ENCODE results near the gene SCD5.

Gene SCD5

GRCh38 chr4:82708982-82709381, 89.6 kb downstream of the SCD5 start:
- H3K27ac Mint-ChIP-seq: no peak overlapping the region
- peaks cover 4% of the 10 kb centered on the region for H3K27me3 Mint-ChIP-seq
- H3K36me3 Mint-ChIP-seq (ENCODE audit: low read depth): no peaks in the 10 kb centered on the region
- H3K4me3 Mint-ChIP-seq: no peak overlapping the region
- H3K9me3 Mint-ChIP-seq: no peaks in the 10 kb centered on the region
- DNase-seq: no peak
- H3K4me1 Mint-ChIP-seq (ENCODE audit: low read depth): no peaks in the 10 kb centered on the region

DNA sequence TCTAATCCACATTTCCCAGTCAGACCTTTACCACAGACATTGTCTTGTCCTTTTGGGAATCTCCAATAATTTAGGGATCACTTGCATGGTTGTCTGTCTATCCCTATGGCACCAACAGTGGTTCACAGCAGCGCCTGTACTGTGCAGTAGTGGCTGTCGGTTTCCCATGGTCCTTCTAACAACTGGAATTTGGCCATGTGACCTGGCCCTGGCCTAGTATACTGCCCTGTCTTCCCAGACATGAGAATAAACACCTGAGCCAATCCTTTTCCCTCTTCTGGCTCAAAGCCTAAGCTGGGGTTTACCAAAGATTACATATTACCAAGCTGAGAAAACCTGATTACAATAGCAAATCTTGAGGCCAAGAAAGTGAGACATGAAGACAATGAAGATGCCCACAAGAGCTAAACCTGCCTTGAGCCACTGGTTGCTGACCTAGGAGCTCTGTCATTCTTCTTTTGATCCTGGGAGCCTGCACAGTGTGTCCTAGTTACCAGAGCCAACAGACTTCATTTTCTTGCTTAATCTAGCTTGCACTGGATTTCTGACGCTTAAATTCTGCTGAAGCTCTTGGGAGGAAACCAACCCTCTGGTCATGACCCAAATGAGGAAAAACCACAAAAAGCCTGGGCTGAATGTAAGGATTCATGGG, 92.1 kb downstream of the SCD5 start:
- H3K36me3 Mint-ChIP-seq (ENCODE audit: low read depth): no peaks in the 10 kb centered on the region
- H3K4me1 Mint-ChIP-seq (ENCODE audit: low read depth): no peaks in the 10 kb centered on the region
- no peaks in the 10 kb centered on the region for H3K27me3 Mint-ChIP-seq
- no peak for DNase-seq
- H3K27ac Mint-ChIP-seq: no peak overlapping the region
- no peak overlapping the region for H3K4me3 Mint-ChIP-seq
- H3K9me3 Mint-ChIP-seq: no peaks in the 10 kb centered on the region

DNA sequence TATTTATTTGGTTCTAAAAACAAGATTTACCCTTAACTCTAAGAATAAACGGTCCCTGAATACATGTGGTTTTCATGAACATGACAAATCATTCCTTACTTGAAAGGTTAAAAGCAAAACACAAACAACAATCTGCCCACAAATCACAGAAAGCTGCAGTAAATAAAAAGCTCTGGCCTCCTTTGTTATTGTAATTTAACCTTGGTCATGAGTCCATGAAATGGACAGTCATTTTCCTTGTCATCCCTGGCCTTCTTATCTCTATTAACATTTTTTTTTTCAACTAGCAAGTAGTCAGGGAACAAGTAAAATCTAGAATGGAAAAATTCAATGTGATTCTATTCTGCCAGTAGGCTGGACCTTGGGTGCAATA, 92.7 kb downstream of the SCD5 start:
- no peaks in the 10 kb centered on the region for H3K4me1 Mint-ChIP-seq (ENCODE audit: low read depth)
- H3K36me3 Mint-ChIP-seq (ENCODE audit: low read depth): no peaks in the 10 kb centered on the region
- H3K4me3 Mint-ChIP-seq: no peak overlapping the region
- no peaks in the 10 kb centered on the region for H3K27me3 Mint-ChIP-seq
- DNase-seq: no peak
- H3K27ac Mint-ChIP-seq: no peak overlapping the region
- H3K9me3 Mint-ChIP-seq: no peaks in the 10 kb centered on the region

GRCh38 chr4:82705169-82705927, 93.2 kb downstream of the SCD5 start:
- Mint-ChIP-seq H3K36me3 (ENCODE audit: low read depth) (no peaks in the 10 kb centered on the region), H3K27ac (no peak overlapping the region), H3K4me3 (no peak overlapping the region), H3K9me3 (no peaks in the 10 kb centered on the region), H3K27me3 (no peaks in the 10 kb centered on the region), H3K4me1 (ENCODE audit: low read depth) (no peaks in the 10 kb centered on the region)
- DNase-seq: no peak

GRCh38 chr4:82704156-82704555, 94.4 kb downstream of the SCD5 start:
- Mint-ChIP-seq H3K9me3 (no peaks in the 10 kb centered on the region), H3K27ac (no peak overlapping the region), H3K36me3 (ENCODE audit: low read depth) (no peaks in the 10 kb centered on the region), H3K4me1 (ENCODE audit: low read depth) (no peaks in the 10 kb centered on the region), H3K27me3 (no peaks in the 10 kb centered on the region), H3K4me3 (no peak overlapping the region)
- no peak for DNase-seq

DNA sequence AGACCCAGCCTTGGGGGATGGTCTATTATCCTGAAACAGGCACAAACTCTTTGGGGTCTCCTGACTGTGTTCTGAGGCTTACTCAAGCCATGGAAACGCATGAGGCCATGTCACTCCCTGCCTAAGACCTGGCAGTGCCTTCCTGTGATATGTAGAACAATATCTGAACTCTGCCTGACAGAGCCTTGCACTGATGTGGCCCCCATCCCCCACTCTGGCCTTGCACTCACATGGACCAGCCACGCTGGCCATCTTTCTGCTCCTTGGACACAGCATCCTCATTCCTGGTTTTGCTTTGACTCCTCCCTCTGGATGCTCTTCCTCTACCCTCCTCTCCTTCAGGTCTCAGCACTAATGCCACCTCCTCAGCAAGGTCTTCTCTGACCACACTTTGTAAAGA, 100.2 kb downstream of the SCD5 start:
- Mint-ChIP-seq H3K4me3 (no peak overlapping the region), H3K36me3 (ENCODE audit: low read depth) (no peaks in the 10 kb centered on the region), H3K4me1 (ENCODE audit: low read depth) (no peaks in the 10 kb centered on the region), H3K27me3 (no peaks in the 10 kb centered on the region), H3K27ac (no peak overlapping the region), H3K9me3 (no peaks in the 10 kb centered on the region)
- no peak for DNase-seq

- no peaks in the 10 kb centered on the region for H3K27me3 Mint-ChIP-seq
- H3K27ac Mint-ChIP-seq: no peak overlapping the region
- H3K4me1 Mint-ChIP-seq (ENCODE audit: low read depth): no peaks in the 10 kb centered on the region
- H3K4me3 Mint-ChIP-seq: no peak overlapping the region
- H3K36me3 Mint-ChIP-seq (ENCODE audit: low read depth): no peaks in the 10 kb centered on the region
- no peaks in the 10 kb centered on the region for H3K9me3 Mint-ChIP-seq
- no peak for DNase-seq
These were observed 101.0 kb downstream of the SCD5 start for GRCh38 chr4:82697561-82697960.

DNA sequence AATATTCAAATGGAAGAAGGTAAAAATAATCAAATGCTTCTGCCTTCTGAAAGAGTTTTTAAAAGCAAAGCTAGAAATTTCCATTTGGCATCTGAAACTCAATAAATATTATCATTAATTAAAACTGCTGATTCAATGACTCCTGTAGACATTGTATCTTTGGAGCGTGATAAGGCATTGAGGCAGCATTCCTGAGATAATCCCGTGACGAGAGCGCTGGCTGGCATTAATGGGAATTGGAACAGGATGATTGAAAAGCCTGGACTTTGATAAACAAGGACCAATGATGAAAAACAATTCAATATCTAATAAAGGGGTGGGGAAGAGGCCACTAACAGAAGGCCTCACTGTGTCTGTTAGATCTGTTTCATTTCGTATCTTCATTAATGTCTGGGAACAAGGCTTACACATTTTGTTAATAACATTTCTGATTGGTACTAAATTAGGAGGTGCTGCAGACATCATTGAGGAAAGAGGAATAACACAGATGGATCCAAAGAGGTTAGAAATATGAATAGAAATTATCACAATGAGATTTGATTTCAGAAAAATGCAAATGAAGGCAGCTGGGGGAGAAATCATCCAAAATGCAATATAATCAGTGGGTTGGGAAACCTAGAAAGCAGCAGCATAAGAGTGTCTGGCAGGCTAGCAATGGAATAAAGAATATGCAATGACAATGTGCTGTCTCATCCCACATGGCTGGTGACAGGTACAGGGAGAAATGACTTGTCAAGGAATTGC, 102.3 kb downstream of the SCD5 start:
- no peak for DNase-seq
- Mint-ChIP-seq H3K36me3 (ENCODE audit: low read depth) (no peaks in the 10 kb centered on the region), H3K9me3 (no peaks in the 10 kb centered on the region), H3K4me3 (no peak overlapping the region), H3K27ac (no peak overlapping the region), H3K27me3 (peaks cover under 1% of the 10 kb centered on the region), H3K4me1 (ENCODE audit: low read depth) (no peaks in the 10 kb centered on the region)

- no peak for DNase-seq
- no peaks in the 10 kb centered on the region for H3K9me3 Mint-ChIP-seq
- no peaks in the 10 kb centered on the region for H3K4me1 Mint-ChIP-seq (ENCODE audit: low read depth)
- no peaks in the 10 kb centered on the region for H3K36me3 Mint-ChIP-seq (ENCODE audit: low read depth)
- H3K27me3 Mint-ChIP-seq: peaks cover 3% of the 10 kb centered on the region
- H3K4me3 Mint-ChIP-seq: no peak overlapping the region
- H3K27ac Mint-ChIP-seq: no peak overlapping the region
These were observed 103.7 kb downstream of the SCD5 start for GRCh38 chr4:82694892-82695291.

DNA sequence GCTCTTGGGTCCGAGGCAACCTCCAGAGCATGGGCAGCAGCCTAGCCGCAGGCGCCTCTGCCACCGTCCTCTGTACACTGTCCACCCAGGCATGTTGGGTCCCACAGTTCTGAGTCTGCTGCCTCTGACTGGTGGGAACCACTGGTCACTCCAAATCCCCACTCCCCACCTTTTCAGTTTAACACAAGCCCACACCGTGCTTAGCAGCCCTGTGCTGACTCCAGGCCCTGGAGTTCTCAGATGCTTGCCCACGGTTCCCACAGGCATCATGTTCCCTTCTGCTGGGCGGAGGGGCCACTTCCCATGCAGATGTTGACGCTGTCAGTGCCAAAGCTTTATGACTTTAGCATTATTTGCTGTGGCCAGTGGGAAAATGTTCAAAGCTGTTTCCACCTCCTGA, 104.5 kb downstream of the SCD5 start:
- no peak overlapping the region for H3K27ac Mint-ChIP-seq
- no peaks in the 10 kb centered on the region for H3K9me3 Mint-ChIP-seq
- H3K27me3 Mint-ChIP-seq: peaks cover 3% of the 10 kb centered on the region
- DNase-seq: no peak
- no peaks in the 10 kb centered on the region for H3K36me3 Mint-ChIP-seq (ENCODE audit: low read depth)
- H3K4me3 Mint-ChIP-seq: no peak overlapping the region
- no peaks in the 10 kb centered on the region for H3K4me1 Mint-ChIP-seq (ENCODE audit: low read depth)

DNA sequence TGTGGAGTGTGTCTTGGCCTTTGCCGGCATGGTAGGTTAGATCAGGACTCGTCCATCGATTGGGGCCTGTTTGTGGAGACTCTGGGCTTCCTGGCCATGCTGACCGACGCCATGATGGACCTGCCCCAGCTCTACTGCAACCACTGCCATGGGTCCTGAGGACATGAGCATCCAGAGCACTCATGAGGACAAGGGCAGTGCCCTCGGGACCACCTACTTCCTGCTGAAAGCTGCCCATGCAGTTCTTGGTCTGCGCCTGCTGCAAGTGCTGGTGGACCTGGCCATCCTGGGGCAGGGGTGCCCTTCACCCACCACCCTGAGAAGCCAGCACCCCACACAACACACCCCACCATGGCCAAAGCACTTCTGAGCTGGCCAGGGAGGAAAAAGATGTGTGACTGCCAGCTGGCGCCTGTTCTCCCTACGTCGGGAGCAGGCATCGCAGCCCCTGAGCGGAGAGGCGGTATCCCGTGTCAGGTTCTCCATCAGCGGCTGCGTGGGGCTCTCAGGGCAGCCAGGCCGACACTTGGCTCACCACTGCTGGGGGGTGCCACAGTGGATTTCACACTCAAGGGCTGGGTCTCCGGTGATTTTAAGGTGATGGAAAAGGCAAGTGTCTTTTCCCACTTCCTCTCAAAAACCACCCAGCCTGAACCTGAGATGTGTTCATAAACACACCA, 106.4 kb downstream of the SCD5 start:
- Mint-ChIP-seq H3K9me3 (no peaks in the 10 kb centered on the region), H3K4me3 (no peak overlapping the region), H3K4me1 (ENCODE audit: low read depth) (no peaks in the 10 kb centered on the region), H3K27ac (no peak overlapping the region), H3K36me3 (ENCODE audit: low read depth) (no peaks in the 10 kb centered on the region), H3K27me3 (peaks cover 3% of the 10 kb centered on the region)
- no peak for DNase-seq

DNA sequence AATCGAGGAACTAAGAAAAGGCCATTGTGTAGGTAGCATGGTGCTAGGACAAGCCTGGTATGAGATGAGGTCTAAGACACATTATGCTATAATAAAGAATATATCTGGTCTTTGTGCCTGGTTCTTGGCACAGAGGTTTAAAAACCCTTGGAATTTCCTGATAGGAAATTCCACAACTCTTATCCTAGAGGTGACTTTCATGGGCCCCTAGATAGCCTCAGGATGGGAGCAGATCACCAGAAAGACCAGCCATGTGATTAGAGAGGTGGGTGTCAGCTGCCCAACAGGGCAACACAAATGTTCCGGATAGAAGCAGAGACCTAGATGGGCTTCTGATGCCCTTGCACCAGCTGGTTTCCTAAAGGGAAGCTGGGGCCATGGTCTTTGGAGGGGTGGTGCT, 107.2 kb downstream of the SCD5 start:
- Mint-ChIP-seq H3K4me3 (no peak overlapping the region), H3K36me3 (ENCODE audit: low read depth) (no peaks in the 10 kb centered on the region), H3K4me1 (ENCODE audit: low read depth) (no peaks in the 10 kb centered on the region), H3K9me3 (no peaks in the 10 kb centered on the region), H3K27ac (no peak overlapping the region), H3K27me3 (peaks cover 3% of the 10 kb centered on the region)
- no peak for DNase-seq

DNA sequence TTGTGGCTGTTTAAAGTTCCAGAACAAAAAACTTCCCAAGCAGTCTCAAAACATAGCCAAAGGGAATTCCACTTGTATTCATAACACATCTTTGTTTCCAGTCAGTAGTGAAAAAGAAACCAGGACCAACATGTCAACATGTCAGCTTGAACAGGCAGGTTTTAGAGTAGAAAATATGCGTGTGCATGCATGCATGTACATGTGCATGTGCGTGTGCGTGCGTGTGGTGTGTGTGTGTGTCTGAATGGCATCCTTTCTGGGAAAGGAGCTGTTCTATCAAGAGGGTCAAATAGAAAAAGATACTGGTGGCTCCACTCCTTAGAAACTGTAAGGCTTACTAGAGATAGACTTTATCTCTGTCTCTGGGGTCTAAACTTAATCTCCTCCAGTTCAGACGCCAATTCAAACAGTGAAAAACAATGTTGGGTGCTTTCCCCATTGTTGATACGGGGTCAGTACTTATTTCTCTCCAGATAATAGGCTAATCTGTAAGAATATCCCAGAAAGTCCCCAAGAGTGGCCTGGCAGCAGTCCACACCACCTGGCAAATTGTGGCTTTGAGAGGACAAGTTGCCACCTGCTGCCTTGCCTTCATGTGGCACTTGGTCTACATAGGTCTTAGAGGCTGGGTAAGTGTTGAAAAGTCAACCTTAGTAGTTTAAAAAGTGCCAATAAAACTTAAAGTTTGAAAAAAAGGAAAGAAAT, 110.4 kb downstream of the SCD5 start:
- H3K27me3 Mint-ChIP-seq: peaks cover 14% of the 10 kb centered on the region
- H3K27ac Mint-ChIP-seq: no peak overlapping the region
- no peaks in the 10 kb centered on the region for H3K36me3 Mint-ChIP-seq (ENCODE audit: low read depth)
- no peak for DNase-seq
- no peaks in the 10 kb centered on the region for H3K4me1 Mint-ChIP-seq (ENCODE audit: low read depth)
- no peaks in the 10 kb centered on the region for H3K9me3 Mint-ChIP-seq
- no peak overlapping the region for H3K4me3 Mint-ChIP-seq

GRCh38 chr4:82687531-82687930, 111.1 kb downstream of the SCD5 start:
- H3K4me1 Mint-ChIP-seq (ENCODE audit: low read depth): no peaks in the 10 kb centered on the region

More at GRCh38 chr4:82687531-82687930, 111.1 kb downstream of the SCD5 start:
- H3K9me3 Mint-ChIP-seq: no peaks in the 10 kb centered on the region
- H3K4me3 Mint-ChIP-seq: no peak overlapping the region
- peaks cover 14% of the 10 kb centered on the region for H3K27me3 Mint-ChIP-seq
- no peaks in the 10 kb centered on the region for H3K36me3 Mint-ChIP-seq (ENCODE audit: low read depth)
- no peak for DNase-seq
- no peak overlapping the region for H3K27ac Mint-ChIP-seq
